ENCODE results near the gene HOXD8.

The HOXD8 gene

GRCh38 chr2:176157499-176158185 lies 28.1 kb downstream of the HOXD8 start:
- in situ Hi-C loops (cut with MboI; ENCODE audit: low sequenced_read_pairs, unreplicated experiment) = no loop called here
- no peak for DNase-seq (ENCODE audit: low spot score)
- no peak for TF ChIP-seq CTCF (IDR thresholded peaks at IDR 0.05; ENCODE audit: borderline replicate concordance, control extremely low read depth, extremely low read depth, insufficient read depth, missing control alignments)

- no peak for DNase-seq (ENCODE audit: low spot score)
- no peak for TF ChIP-seq CTCF (IDR thresholded peaks at IDR 0.05; ENCODE audit: borderline replicate concordance, control extremely low read depth, extremely low read depth, insufficient read depth, missing control alignments)
- in situ Hi-C loops (cut with MboI; ENCODE audit: low sequenced_read_pairs, unreplicated experiment) = no loop called here
These were observed 28.7 kb downstream of the HOXD8 start for GRCh38 chr2:176158186-176158591.

DNA sequence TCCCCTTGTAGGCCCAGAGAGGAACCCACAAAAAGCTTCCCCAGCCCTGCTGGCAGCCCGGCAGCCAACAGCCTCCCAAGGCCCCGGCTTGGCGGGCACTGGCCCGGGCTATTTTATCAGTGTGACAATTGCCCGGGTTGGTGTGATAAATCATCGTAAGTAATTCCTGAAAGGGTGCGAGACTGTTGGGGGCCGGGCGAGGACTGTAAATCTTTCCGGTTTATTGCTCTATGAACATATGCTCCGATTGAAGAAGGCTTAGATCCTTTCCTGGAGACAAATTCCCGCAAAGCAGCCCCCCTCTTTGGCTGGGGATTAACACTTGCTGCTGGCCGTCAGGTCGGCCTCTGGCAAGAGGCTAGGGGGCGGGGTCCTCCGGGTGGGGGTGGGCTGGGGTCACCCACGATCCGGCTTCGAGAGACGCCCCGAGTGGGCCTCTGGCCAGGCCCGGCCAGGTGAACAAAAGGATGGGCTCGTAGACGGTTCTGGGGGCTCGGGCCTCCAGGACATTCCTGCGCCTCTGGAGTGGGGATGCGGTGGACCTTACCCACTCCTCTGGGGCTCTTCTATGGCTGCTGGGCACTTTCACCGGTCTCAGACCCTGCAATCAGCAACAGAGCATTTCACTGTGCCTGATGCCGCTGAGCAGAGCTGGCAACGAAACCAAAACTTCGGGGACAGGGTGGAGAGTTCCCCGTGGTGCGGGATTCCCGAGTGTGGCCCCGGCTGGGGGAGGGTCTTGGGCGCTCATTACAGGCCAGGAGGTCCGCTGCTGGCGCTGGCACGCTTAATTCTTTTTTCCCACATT lies 29.6 kb downstream of the HOXD8 start:
- DNase-seq (ENCODE audit: low spot score) = no peak
- no peak for TF ChIP-seq CTCF (IDR thresholded peaks at IDR 0.05; ENCODE audit: borderline replicate concordance, control extremely low read depth, extremely low read depth, insufficient read depth, missing control alignments)
- in situ Hi-C loops (cut with MboI; ENCODE audit: low sequenced_read_pairs, unreplicated experiment) = no loop called here

DNA sequence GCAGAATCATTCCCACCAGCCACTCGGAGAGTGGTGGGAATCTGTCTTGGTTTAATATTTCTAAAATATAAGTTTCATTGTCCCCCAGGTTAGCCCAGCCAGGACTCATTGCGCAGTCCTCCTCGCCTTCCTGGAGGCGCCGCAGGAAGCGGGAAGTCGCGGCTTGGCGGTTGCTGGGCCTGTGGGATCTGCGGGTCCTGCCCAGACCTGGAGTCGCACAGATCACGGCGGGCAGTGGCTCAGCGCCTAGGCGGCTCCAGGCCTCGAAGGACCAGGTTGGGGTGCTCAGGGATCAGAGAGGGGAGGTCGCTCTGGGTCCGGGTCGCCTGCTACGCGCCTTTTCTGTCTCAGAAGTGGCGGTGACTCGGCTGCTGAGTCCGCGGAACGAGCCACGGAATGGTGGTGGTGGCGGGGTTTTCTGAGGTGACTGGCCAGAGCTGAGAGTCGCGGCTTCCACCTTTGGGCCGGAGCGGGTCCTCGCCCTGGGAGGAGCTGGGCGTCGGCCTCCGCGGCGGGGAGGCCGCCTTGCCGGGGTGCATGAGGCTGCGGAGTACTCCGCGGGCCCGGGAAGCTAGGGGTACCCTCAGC lies 30.3 kb downstream of the HOXD8 start:
- in situ Hi-C loops (cut with MboI; ENCODE audit: low sequenced_read_pairs, unreplicated experiment) = no loop called here
- DNase-seq (ENCODE audit: low spot score) = no peak
- TF ChIP-seq CTCF (IDR thresholded peaks at IDR 0.05; ENCODE audit: borderline replicate concordance, control extremely low read depth, extremely low read depth, insufficient read depth, missing control alignments) = no peak

DNA sequence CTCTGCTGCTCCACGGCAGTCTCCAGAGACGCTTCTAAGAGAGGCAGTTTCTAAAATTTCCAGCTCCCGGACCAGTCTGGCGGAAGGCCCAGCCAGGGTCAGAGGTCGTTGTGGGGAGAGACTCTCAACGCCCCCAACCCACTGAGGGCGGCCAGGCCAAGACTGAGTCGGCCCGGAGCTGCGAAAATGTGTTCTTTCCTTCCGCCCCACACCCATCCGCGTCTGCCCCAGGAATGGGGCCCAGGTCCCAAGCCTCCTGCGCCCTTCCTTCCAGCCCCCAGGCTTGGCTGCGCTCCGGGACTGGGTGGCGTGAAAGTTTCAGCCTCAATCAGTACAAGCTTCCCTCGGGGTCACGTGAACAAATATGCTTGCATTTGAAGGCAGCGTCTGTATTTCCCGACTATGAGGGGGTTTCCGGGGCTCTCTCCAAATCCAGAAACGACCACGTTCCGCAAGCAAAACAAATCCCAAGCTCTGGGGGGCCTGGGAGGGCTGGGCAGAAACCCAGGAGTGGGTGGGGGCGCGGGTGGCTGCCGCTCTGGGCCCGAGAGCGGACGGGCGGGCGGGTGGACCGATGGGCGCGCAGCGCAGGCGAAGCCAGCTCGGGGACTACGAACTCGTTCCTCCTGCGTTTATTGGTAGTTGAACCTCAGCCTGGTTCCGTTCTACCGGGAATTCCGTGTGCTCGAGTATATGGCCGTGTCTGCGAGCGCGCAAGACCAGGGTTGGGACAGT lies 30.9 kb downstream of the HOXD8 start:
- in situ Hi-C loops (cut with MboI; ENCODE audit: low sequenced_read_pairs, unreplicated experiment) = no loop called here
- no peak for DNase-seq (ENCODE audit: low spot score)
- TF ChIP-seq CTCF (IDR thresholded peaks at IDR 0.05; ENCODE audit: borderline replicate concordance, control extremely low read depth, extremely low read depth, insufficient read depth, missing control alignments) = no peak
